Measurements from ENCODE around the gene SLC9A3.

SLC9A3 gene

GRCh38 chr5:505951-506525 lies 18.2 kb downstream of the SLC9A3 start:
- DNase-seq (ENCODE audit: low spot score), result no peak

GRCh38 chr5:504326-505154 lies 19.7 kb downstream of the SLC9A3 start:
- no peak for DNase-seq (ENCODE audit: low spot score)

DNA sequence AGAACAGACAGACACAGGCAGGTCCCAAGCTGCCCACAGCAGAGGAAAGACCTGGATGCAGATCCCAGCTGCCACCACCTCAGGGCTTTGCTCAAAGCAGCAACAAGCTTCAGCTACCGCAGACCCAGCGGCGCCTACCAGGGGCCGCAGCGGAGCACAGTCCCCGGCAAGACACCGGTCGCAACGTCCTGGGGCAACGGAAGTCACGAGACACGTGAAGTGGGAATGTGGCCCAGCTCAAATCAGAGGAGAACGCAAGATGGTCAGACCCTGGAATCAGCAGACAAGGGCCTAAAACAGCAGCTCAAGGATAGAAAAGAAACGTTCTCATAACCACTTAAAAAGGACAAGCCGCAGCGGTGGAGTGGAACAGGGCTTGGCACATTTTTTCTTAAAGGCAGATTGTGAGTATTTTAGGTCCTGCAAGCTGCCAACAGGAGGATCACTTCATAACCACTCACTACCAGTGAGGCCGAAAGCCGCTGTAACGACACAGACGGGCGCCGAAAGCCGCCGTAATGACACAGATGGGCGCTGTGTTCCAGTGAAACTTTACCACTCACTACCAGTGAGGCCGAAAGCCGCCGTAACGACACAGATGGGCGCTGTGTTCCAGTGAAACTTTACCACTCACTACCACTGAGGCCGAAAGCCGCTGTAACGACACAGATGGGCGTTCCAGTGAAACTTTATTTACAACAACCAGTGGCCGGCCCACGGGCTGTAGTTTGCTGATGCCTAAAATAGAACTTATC lies 21.7 kb downstream of the SLC9A3 start:
- DNase-seq (ENCODE audit: low spot score), result no peak

DNA sequence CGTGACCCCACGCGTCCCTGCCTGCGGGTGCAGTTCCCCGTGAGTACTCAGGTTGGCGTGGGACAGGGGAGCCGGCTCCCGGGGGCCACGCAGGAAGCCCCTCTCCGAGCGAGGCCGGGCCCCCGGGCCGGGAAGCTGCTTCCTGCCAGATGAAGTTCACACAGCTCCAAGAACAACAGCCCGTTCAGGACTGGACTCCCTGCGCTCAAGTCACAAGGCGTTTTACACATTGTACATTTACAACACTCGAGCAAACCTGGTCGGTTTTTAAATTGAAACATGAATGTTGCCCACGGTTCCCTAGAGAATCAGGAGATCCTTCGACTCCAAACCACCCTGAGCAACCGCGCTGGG lies 22.4 kb downstream of the SLC9A3 start:
- DNase-seq (ENCODE audit: low spot score), result no peak

- DNase-seq (ENCODE audit: low spot score), result no peak
Measured at GRCh38 chr5:501105-501830, 23.0 kb downstream of the SLC9A3 start.

GRCh38 chr5:500491-500890 lies 23.8 kb downstream of the SLC9A3 start:
- DNase-seq (ENCODE audit: low spot score), result no peak

- no peak for DNase-seq (ENCODE audit: low spot score)
Measured at GRCh38 chr5:499233-500209, 24.7 kb downstream of the SLC9A3 start.

DNA sequence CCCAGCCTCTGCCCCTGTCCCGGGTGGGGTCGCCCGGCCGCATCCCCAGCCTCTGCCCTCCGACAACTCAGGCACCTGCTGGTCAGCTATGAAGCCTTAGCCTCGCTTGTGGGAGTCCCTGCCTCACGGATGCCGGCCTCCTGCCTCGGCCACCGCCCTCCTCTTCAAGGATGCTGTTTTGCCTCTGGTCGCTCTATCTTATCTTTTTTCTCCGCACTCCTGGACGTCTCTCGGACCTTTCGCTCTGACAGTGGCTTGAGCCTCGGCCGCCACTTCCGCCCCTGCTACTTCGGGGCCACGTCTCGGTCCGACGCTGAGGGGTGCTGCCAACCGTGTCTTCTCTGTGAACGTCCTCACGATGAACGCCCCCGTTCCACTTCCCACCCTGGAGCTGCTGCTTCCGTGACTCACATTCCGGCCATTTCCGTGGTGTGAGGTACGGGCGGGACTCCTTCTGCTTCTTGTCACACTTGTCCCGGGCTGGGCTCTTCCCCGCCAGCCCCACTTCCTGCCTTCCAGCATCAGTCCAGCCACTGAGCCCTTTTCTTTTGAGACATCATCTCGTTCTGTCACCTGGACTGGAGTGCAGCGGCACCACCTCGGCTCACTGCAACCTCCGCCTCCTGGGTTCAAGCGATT lies 26.3 kb downstream of the SLC9A3 start:
- no peak for DNase-seq (ENCODE audit: low spot score)

DNA sequence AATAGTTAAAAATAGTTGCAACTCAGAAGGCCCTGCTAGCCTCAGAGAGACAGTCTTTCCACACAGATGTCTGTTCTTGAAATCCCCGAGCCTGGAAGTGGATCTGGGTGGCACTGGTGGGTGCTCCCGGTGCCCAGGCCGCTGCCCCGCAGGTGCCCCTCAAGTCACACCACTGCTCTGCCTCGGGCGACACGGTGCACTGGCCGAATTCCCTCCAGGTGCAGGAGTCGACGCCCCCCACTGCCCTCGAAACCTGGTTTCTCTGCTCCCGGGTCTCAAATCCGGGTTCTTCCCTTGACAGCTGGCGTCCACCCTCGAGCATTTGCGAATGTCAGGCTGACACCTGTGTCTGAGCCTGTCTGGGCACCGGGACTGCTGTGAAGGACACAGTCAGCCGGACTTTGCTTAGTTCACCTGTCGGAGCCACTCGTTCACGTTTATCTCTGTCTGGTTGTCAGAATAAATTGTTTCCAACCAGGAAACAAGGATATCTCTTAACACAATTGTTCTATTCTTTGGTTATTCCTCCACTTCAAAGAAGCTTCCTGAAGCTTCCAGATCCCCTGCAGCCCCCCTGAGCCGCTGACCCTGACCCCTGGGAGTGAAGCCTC lies 27.1 kb downstream of the SLC9A3 start:
- DNase-seq (ENCODE audit: low spot score), result no peak

- no peak for DNase-seq (ENCODE audit: low spot score)
Measured at GRCh38 chr5:496028-496427, 28.2 kb downstream of the SLC9A3 start.

DNA sequence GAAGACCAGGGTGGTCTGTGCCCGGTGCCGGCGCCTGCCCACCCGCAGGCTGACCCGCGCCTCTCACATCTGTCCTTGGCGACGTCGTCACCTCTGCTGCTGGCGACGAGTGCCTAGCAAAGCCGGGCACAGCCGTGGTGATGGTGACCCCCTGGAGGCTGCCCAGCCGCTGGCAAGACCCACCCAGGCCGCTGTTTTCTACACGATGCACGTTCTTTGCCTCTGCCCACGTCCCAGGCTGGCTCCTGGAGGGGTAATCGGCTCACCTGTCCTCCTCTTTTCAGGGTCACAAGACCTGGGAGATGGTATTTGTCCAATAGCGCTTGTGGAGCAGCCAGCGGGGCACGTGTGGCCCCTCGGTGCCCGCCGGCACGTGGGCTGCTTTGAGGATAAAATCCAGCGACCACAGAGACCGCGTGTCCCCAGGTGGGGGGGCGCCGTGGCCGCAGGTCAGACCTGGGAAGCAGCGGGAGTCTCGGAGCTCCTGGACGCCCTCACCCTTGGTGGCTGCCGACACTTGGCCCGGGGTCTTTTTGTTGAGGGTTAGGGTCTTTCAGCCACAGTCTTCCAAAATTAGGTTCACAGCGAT lies 29.5 kb downstream of the SLC9A3 start:
- DNase-seq (ENCODE audit: low spot score), result no peak

DNA sequence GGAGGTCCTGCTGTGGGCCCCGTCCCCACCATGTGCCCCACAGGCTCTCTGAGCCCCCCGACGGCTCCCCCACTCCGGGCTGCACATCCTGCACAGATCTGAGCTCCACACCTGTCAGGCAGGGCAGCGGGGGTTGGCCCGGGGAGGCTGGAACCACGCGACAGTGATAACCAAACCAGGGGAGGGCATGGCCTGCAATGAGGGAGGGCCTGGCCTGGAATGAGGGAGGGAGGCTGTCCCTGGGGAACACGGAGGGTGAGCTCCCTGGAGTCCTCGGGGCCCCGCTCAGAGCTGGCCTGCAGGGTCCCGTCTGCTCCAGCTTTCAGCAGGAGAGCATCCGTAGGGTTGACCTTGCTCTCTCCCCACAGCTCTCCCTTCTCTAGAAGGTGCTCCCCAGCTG lies 30.5 kb downstream of the SLC9A3 start:
- no peak for DNase-seq (ENCODE audit: low spot score)

- DNase-seq (ENCODE audit: low spot score), result no peak
Measured at GRCh38 chr5:493119-493701, 31.0 kb downstream of the SLC9A3 start.

DNA sequence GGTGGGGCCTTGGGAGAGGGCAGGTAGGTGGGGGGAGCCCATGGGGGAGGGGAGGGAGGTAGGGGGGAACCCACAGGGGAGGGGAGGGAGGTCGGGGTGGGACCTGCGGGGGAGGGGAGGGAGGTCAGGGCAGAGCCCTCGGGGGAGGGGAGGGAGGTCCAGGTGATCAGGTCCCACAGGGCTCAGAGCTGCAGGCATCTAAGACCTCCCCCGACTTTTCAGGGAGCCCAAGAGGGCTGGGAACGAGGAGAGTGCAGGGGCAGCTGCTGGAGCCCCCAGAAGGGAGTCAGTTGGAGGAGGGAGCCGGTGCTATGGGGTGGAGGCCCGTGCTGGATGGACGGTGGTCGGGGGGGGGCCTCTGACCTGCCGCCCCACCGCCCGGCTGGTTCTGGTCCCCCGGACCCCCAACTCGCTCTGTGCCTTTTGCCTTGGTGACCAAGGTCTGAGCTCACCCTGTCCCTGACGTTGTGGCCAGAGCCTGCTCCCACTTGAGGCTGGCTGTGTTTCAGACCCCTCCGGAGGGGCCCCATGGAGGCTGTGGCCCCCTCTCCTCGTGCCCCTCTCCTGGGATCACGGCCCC lies 31.8 kb downstream of the SLC9A3 start:
- DNase-seq (ENCODE audit: low spot score), result no peak

- DNase-seq (ENCODE audit: low spot score), result no peak
Measured at GRCh38 chr5:491856-492155, 32.4 kb downstream of the SLC9A3 start.

DNA sequence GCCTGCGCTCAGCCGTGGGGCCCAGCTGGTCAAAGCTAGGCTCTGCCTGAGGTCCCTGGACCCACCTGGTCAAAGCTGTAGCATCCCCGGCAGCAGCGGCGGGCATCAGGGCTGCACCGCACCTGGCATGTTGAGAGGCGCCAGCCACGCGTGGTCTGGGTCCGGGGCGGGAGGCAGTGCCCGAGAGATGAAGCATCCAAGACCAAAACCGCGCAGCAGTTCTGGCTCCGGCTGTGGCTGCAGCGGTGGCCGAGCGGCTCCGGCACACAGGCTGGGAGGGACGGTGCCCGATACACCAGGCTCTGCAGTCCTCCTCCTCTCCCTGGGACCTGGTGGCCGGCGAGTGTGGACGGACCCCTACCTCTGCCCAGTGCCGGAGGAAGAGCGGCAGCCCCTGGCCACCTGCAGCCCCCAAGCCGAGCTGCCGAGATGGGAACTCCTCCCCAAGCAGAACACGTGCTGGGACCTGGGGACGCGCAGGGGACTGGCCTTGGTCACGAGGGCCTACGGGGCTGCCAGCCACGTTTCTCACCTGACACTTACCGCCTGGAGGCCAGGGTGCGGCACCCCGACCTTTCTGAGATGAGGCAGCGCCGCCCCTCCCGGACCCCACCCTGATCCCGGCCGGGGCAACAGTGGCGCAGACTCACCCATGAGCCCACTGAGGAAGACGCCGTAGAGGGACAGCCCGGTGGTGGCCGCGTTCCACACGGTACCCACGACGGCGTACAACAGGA lies 33.0 kb downstream of the SLC9A3 start:
- no peak for DNase-seq (ENCODE audit: low spot score)

- no peak for DNase-seq (ENCODE audit: low spot score)
Measured at GRCh38 chr5:490116-491106, 33.8 kb downstream of the SLC9A3 start.

DNA sequence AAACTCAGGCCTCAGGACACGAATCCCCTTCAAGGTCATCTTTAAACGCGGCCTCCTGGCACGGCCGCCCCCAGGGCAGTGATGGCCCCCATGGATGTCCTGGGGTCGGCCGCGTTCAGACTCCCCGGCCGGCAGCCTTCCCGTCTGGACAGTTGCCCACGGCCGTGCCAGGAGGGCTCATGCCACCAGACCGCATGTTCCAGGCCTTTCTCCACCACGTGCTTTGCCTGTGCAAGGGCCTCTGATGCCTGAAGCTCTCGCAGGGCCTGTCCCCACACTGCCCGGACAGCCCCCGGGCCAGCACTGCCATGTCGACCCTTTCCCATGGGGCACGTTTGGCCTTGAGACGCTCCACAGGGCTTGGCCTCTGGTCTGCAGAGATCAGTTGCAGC lies 34.6 kb downstream of the SLC9A3 start:
- DNase-seq (ENCODE audit: low spot score), result no peak
